Tibial artery (tissue), 4 donors: Measurements from ENCODE around the gene MDK.

Experiments used
- DNase-seq, 2 donors: peaks; one replicate each; pipeline ENCODE4 v3.0.0-alpha.2; 2019
- H3K27ac ChIP-seq, 2 donors: fragments of 200-600 bp; sonication (generic) in 1 of 2; 1 replicate in 1 of 2; 2 replicates in 1 of 2; pipeline ENCODE4 v1.5.1; 2018 to 2019; ENCODE audit warnings: mild to moderate bottlenecking in 1 of 2
- H3K27me3 ChIP-seq, 2 donors: fragments of 200-600 bp; sonication (generic) in 1 of 2; one replicate each; pipeline versions ENCODE4 v1.5.1 to v1.6.0; 2016 to 2019
- H3K36me3 ChIP-seq, 3 donors: fragments of 200-600 bp; sonication (generic) in 2 of 3; one replicate each; pipeline ENCODE4 v1.5.1; 2016 to 2019; ENCODE audit warnings: mild to moderate bottlenecking in 2 of 3
- H3K4me1 ChIP-seq, 4 donors: fragments of 200-600 bp; sonication (generic) in 2 of 4; 1 replicate in 3 of 4; 2 replicates in 1 of 4; pipeline ENCODE4 v1.5.1; 2016 to 2019
- H3K4me3 ChIP-seq, 2 donors: fragments of 200-600 bp; sonication (generic) in 1 of 2; 1 replicate in 1 of 2; 2 replicates in 1 of 2; pipeline ENCODE4 v1.5.1; 2018 to 2019; ENCODE audit warnings: mild to moderate bottlenecking in 2 of 2
- H3K9me3 ChIP-seq, 3 donors: fragments of 200-600 bp; sonication (generic) in 1 of 3; one replicate each; pipeline ENCODE4 v1.5.1; 2016 to 2019
- intact Hi-C: fragments of 100-400 bp; cut with DNase I; formaldehyde crosslinking; loops from one replicate; pipeline ENCODE4 v1.15.0; 2023; ENCODE audit warnings: low total_unique reads
- TF ChIP-seq, protein P1 (sequence below), 2 experiments: fragments of 200-600 bp in 1 of 2; fragments of 450-650 bp in 1 of 2; IDR thresholded peaks; one replicate each; pipeline ENCODE4 v1.5.1; 2017 to 2019; ENCODE audit warnings: antibody characterized with exemption in 2 of 2, mild to moderate bottlenecking in 1 of 2, moderate library complexity in 1 of 2

The MDK gene

DNA sequence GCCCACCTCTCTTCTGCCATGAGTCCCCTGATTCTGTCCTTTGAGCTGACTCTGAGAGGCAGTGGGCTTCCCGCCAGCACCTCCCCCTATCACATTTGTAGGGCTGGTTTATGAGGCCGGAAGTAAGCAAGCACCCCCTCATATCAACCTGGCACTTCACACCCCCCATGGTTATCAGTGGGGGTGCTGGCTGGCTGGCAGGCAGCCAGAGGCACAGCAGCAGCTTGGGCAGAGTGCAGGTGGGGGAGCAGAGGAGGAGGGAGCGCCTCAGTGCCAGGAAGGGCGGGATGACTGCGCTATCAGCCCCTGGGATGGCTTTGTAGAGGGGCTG, 33.0 kb downstream of the MDK start:
- Histone ChIP-seq H3K9me3 (no peaks in the 10 kb centered on the region), H3K27me3 (no peaks in the 10 kb centered on the region), H3K36me3 (peaks cover 43 to 81% (median 61%) of the 10 kb centered on the region in 3 donors), H3K27ac (no peak overlapping the region), H3K4me1 (no peaks in the 10 kb centered on the region), H3K4me3 (no peak overlapping the region)
- DNase-seq: no peak
- intact Hi-C loops: no loop called here
- TF ChIP-seq, protein P1, sequence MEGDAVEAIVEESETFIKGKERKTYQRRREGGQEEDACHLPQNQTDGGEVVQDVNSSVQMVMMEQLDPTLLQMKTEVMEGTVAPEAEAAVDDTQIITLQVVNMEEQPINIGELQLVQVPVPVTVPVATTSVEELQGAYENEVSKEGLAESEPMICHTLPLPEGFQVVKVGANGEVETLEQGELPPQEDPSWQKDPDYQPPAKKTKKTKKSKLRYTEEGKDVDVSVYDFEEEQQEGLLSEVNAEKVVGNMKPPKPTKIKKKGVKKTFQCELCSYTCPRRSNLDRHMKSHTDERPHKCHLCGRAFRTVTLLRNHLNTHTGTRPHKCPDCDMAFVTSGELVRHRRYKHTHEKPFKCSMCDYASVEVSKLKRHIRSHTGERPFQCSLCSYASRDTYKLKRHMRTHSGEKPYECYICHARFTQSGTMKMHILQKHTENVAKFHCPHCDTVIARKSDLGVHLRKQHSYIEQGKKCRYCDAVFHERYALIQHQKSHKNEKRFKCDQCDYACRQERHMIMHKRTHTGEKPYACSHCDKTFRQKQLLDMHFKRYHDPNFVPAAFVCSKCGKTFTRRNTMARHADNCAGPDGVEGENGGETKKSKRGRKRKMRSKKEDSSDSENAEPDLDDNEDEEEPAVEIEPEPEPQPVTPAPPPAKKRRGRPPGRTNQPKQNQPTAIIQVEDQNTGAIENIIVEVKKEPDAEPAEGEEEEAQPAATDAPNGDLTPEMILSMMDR (IDR thresholded peaks at IDR 0.05): no peak

DNA sequence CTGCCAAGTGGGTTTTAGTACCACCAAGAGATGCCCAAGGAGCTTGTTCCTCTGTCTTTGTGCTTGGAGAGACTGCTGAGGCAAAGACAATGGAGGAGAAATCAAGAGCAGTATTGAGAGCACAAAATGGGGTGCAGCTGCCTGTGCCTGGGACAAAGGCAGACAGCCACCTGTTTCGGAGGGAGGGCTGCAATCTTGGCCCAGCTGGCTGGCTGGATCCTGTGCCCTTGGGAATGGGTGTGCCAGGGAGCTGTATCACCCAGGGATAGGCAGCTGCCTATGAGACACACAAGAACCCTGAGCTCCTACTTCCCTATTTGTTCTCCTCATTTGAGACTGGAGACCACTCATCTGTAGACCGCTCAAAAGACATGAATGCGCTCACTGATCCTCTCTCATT, 33.4 kb downstream of the MDK start:
- TF ChIP-seq, protein P1 (IDR thresholded peaks at IDR 0.05): no peak
- no peaks in the 10 kb centered on the region for H3K4me1 ChIP-seq
- H3K4me3 ChIP-seq: no peak overlapping the region
- H3K27me3 ChIP-seq: no peaks in the 10 kb centered on the region
- H3K9me3 ChIP-seq: no peaks in the 10 kb centered on the region
- H3K27ac ChIP-seq: no peak overlapping the region
- intact Hi-C loops: no loop called here
- DNase-seq: no peak
- H3K36me3 ChIP-seq: peaks cover 38 to 77% (median 57%) of the 10 kb centered on the region in 3 donors

GRCh38 chr11:46417711-46418110, 36.2 kb downstream of the MDK start:
- peaks cover 49 to 76% (median 54%) of the 10 kb centered on the region in 3 donors for H3K36me3 ChIP-seq
- no peaks in the 10 kb centered on the region for H3K4me1 ChIP-seq
- intact Hi-C loops: no loop called here
- no peak overlapping the region for H3K4me3 ChIP-seq
- DNase-seq: no peak
- H3K9me3 ChIP-seq: no peaks in the 10 kb centered on the region
- TF ChIP-seq, protein P1 (IDR thresholded peaks at IDR 0.05): no peak
- H3K27me3 ChIP-seq: no peaks in the 10 kb centered on the region
- no peak overlapping the region for H3K27ac ChIP-seq

- Histone ChIP-seq H3K27me3 (no peaks in the 10 kb centered on the region), H3K36me3 (peaks cover 45 to 68% (median 47%) of the 10 kb centered on the region in 3 donors)
- no peak for DNase-seq
These were observed 37.3 kb downstream of the MDK start for GRCh38 chr11:46418751-46419150.

DNA sequence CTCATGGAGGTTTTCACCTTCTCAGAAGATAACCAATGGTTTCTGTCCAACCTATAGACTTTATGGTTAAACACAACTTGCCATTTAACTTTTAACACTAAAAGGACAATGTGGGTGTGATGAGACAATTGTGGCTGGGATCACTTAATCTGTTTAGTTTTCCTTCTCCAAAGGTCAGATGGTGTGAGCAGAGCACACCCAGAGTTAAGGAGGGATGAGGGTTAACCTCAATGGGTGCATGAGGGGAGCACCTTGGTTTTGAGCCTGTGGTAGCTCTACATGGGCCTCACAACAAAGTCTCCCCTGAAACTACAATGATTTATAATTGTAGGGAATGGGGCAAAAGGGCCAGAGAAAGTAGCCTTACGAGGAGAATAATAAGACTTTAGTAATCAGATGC, 39.0 kb downstream of the MDK start:
- no peak for DNase-seq
- TF ChIP-seq, protein P1 (IDR thresholded peaks at IDR 0.05): no peak
- Histone ChIP-seq H3K4me3 (no peak overlapping the region), H3K4me1 (no peaks in the 10 kb centered on the region), H3K9me3 (no peaks in the 10 kb centered on the region), H3K27me3 (no peaks in the 10 kb centered on the region), H3K36me3 (peaks cover 29 to 60% (median 31%) of the 10 kb centered on the region in 3 donors), H3K27ac (no peak overlapping the region)
- intact Hi-C loops: no loop called here

More at GRCh38 chr11:46418751-46419150, 37.3 kb downstream of the MDK start:
- Histone ChIP-seq H3K4me1 (no peaks in the 10 kb centered on the region), H3K4me3 (no peak overlapping the region), H3K27ac (no peak overlapping the region), H3K9me3 (no peaks in the 10 kb centered on the region)
- intact Hi-C loops: no loop called here
- TF ChIP-seq, protein P1 (IDR thresholded peaks at IDR 0.05): no peak

GRCh38 chr11:46421257-46421880, 39.9 kb downstream of the MDK start:
- Histone ChIP-seq H3K36me3 (peaks cover 21 to 56% (median 27%) of the 10 kb centered on the region in 3 donors), H3K27me3 (no peaks in the 10 kb centered on the region), H3K9me3 (no peaks in the 10 kb centered on the region), H3K4me3 (no peak overlapping the region), H3K27ac (no peak overlapping the region), H3K4me1 (no peaks in the 10 kb centered on the region)
- intact Hi-C loops: no loop called here
- TF ChIP-seq, protein P1 (IDR thresholded peaks at IDR 0.05): no peak
- DNase-seq: no peak
